ENCODE measurements around the gene EDN2.

EDN2 gene

GRCh38 chr1:41516168-41517061 is 31.9 kb upstream of the EDN2 start:
- peak; percentile 79 for DNase-seq

- peak; percentile 62 for DNase-seq
Observed at GRCh38 chr1:41515778-41516167, 31.3 kb upstream of the EDN2 start.

- DNase-seq, result peak; percentile 62
Observed at GRCh38 chr1:41515131-41515678, 30.7 kb upstream of the EDN2 start.

- no peak for DNase-seq
Observed at GRCh38 chr1:41514381-41514780, 29.9 kb upstream of the EDN2 start.

GRCh38 chr1:41513383-41513735 is 28.9 kb upstream of the EDN2 start:
- DNase-seq, result no peak

- DNase-seq, result no peak
Observed at GRCh38 chr1:41512701-41513382, 28.4 kb upstream of the EDN2 start.

GRCh38 chr1:41511239-41511540 is 26.7 kb upstream of the EDN2 start:
- no peak for DNase-seq

GRCh38 chr1:41510531-41511238 is 26.2 kb upstream of the EDN2 start:
- DNase-seq, result no peak

- DNase-seq, result no peak
Observed at GRCh38 chr1:41509270-41509671, 24.8 kb upstream of the EDN2 start.

- no peak for DNase-seq
Observed at GRCh38 chr1:41508290-41508689, 23.8 kb upstream of the EDN2 start.

- DNase-seq, result no peak
Observed at GRCh38 chr1:41507836-41508235, 23.4 kb upstream of the EDN2 start.

- no peak for DNase-seq
Observed at GRCh38 chr1:41507110-41507720, 22.7 kb upstream of the EDN2 start.

- DNase-seq, result no peak
Observed at GRCh38 chr1:41504114-41505035, 19.9 kb upstream of the EDN2 start.

GRCh38 chr1:41503538-41504113 is 19.1 kb upstream of the EDN2 start:
- DNase-seq, result peak; percentile 26

GRCh38 chr1:41502912-41503311 is 18.4 kb upstream of the EDN2 start:
- DNase-seq, result no peak

GRCh38 chr1:41501581-41501980 is 17.1 kb upstream of the EDN2 start:
- peak; percentile 88 for DNase-seq

GRCh38 chr1:41500781-41501518 is 16.5 kb upstream of the EDN2 start:
- no peak for DNase-seq

GRCh38 chr1:41500378-41500777 is 15.9 kb upstream of the EDN2 start:
- no peak for DNase-seq

- DNase-seq, result no peak
Observed at GRCh38 chr1:41499591-41499990, 15.1 kb upstream of the EDN2 start.

- DNase-seq, result no peak
Observed at GRCh38 chr1:41498804-41499203, 14.3 kb upstream of the EDN2 start.

- DNase-seq, result no peak
Observed at GRCh38 chr1:41498391-41498790, 13.9 kb upstream of the EDN2 start.
